HG03060 (cell line): ENCODE measurements around the gene ZNF780B.

Experiments
- ATAC-seq: cut with Tn5 transposase; IDR thresholded peaks from one replicate; pipeline ENCODE4 v1.9.1; 2021; ENCODE audit warnings: low read depth, moderate number of reproducible peaks; ENCODE audit not compliant: unreplicated experiment

Gene ZNF780B

GRCh38 chr19:39986643-39987042 lies 69.4 kb downstream of the ZNF780B start:
- no peak for ATAC-seq

- ATAC-seq, result no peak
Observed at GRCh38 chr19:39983695-39984300, 72.2 kb downstream of the ZNF780B start.

- ATAC-seq, result no peak
Observed at GRCh38 chr19:39982883-39983282, 73.1 kb downstream of the ZNF780B start.
